Ovary (tissue), 9 donors: ENCODE measurements around the gene TFF1. TPM values are rescaled to one million over a fixed set of nuclear protein-coding genes. Genes with fewer than 3 reads are reported as not detected.

Experiments
- DNase-seq, 5 donors: peaks; one replicate each; pipeline ENCODE4 v3.0.0-alpha.2; 2019 to 2020
- H3K27ac ChIP-seq, 2 donors: fragments of 200-600 bp; one replicate each; pipeline versions ENCODE4 v1.5.1 to v1.8.0; 2019 to 2022
- H3K27me3 ChIP-seq: fragments of 200-600 bp; one replicate; pipeline ENCODE4 v1.8.0; 2022
- H3K36me3 ChIP-seq: fragments of 200-600 bp; sonication (generic); one replicate; pipeline ENCODE4 v1.5.1; 2019
- H3K4me1 ChIP-seq: one replicate; pipeline ENCODE4 v1.8.1; 2013; ENCODE audit warnings: mild to moderate bottlenecking, moderate library complexity; ENCODE audit not compliant: insufficient read depth
- H3K4me3 ChIP-seq: fragments of 200-600 bp; sonication (generic); one replicate; pipeline ENCODE4 v1.5.1; 2017
- H3K9me3 ChIP-seq, 2 donors: fragments of 200-600 bp in 1 of 2; sonication (generic) in 1 of 2; one replicate each; pipeline versions ENCODE4 v1.5.1 to v1.8.1; 2013 to 2019; ENCODE audit warnings: mild to moderate bottlenecking in 1 of 2, moderate library complexity in 1 of 2
- EP300 ChIP-seq: sonication (generic); formaldehyde crosslinking; IDR thresholded peaks from one replicate; pipeline ENCODE4 v1.6.1; 2017; ENCODE audit warnings: antibody characterized with exemption
- POLR2A ChIP-seq: fragments of 450-650 bp; IDR thresholded peaks from one replicate; pipeline ENCODE4 v1.6.1; 2017; ENCODE audit warnings: antibody characterized with exemption, mild to moderate bottlenecking, moderate library complexity
- WGBS, 3 donors: extraction: QIAGEN DNeasy Blood & Tissue Kit in 1 of 3; methylation state at CpG; one replicate each; pipeline versions ENCODE4 v1.1.5 to v1.1.7; 2013 to 2017; 5-methylcytosine and 5-hydroxymethylcytosine counted together
- intact Hi-C, 4 donors: fragments of 100-400 bp; cut with DNase I; formaldehyde crosslinking; loops; one replicate each; pipeline versions ENCODE4 v1.11.0 to v1.15.1; 2022 to 2023
- polyA plus RNA-seq, 2 donors: library from polyadenylated mRNA; stranded (reverse); fragments of 200-250 nt in 1 of 2; fragments of 350-450 nt in 1 of 2; fragmentation: Illumina TruSeq in 1 of 2; extraction: RNeasy Lipid Tissue Mini Kit (QIAGEN cat#74804) in 1 of 2; gene quantifications; one replicate each; pipeline ENCODE4 v1.2.3, GENCODE V29; 2013 to 2014
- total RNA-seq, 7 donors: library from RNA; depleted of rRNA in 2 of 7; stranded (reverse); fragments of >200 nt in 2 of 7; fragmentation: NEBNext Ultra II Directional in 3 of 7; extraction: Animal tissue kit (Norgen Biotek cat#: 25700) in 3 of 7; gene quantifications; one replicate each; pipeline versions ENCODE4 v1.1.0 to v1.2.4, GENCODE V29; 2016 to 2023
- TF ChIP-seq, protein P1 (sequence below), 3 donors: fragments of 450-650 bp in 2 of 3; fragments of 200-600 bp in 1 of 3; IDR thresholded peaks; one replicate each; pipeline versions ENCODE4 v1.5.1 to v1.8.0; 2016 to 2022; ENCODE audit warnings: antibody characterized with exemption in 3 of 3, mild to moderate bottlenecking in 1 of 3
- donor health status: DM: no; HTN: no; CAD: no; lungs with moderate emphysema.
- donor health status: DM: no; HTN: no; CAD: no.
- donor health status: Bipolar disorder and iron deficiency.
- donor health status: DM: yes; HTN: yes; CAD: no.
- donor health status: DM: no; HTN: no; CAD: no.
- donor health status: DM: yes; HTN: yes; CAD: no.

Gene TFF1
- total and polyA plus RNA-seq, 9 donors = 1.4 TPM; not detected in 8

DNA sequence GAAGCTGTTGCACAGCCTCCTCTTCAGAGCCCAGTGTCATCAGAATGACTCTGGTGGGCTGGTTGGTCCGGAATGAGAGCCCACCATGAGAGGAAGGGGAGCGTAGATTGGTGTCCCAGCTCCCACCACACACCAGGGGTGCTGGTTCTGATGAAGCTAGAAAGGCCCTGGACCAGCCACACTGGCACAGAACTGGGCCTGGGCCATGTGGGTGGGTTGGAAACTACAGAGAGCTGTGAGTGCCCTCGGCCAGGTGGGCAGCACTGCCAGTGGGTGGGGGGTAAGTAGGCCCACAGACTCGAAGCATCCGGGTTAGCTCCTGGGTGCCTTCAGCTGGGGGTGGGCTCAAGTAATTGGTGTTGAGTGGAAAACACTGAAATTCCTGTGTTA lies 11.6 kb upstream of the TFF1 start:
- Histone ChIP-seq H3K36me3 (no peaks in the 10 kb centered on the region), H3K4me1 (no peaks in the 10 kb centered on the region), H3K27me3 (no peaks in the 10 kb centered on the region), H3K9me3 (no peaks in the 10 kb centered on the region), H3K27ac (no peak overlapping the region), H3K4me3 (no peak overlapping the region)
- WGBS, 3 donors = 83 to 90% (median 89%) methylated on average over 5 of the region's 5 CpGs
- intact Hi-C loops = no loop called here
- TF ChIP-seq POLR2A = no peak
- TF ChIP-seq, protein P1, sequence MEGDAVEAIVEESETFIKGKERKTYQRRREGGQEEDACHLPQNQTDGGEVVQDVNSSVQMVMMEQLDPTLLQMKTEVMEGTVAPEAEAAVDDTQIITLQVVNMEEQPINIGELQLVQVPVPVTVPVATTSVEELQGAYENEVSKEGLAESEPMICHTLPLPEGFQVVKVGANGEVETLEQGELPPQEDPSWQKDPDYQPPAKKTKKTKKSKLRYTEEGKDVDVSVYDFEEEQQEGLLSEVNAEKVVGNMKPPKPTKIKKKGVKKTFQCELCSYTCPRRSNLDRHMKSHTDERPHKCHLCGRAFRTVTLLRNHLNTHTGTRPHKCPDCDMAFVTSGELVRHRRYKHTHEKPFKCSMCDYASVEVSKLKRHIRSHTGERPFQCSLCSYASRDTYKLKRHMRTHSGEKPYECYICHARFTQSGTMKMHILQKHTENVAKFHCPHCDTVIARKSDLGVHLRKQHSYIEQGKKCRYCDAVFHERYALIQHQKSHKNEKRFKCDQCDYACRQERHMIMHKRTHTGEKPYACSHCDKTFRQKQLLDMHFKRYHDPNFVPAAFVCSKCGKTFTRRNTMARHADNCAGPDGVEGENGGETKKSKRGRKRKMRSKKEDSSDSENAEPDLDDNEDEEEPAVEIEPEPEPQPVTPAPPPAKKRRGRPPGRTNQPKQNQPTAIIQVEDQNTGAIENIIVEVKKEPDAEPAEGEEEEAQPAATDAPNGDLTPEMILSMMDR (IDR thresholded peaks at IDR 0.05) = no peak
- no peak for TF ChIP-seq EP300
- DNase-seq = no peak

DNA sequence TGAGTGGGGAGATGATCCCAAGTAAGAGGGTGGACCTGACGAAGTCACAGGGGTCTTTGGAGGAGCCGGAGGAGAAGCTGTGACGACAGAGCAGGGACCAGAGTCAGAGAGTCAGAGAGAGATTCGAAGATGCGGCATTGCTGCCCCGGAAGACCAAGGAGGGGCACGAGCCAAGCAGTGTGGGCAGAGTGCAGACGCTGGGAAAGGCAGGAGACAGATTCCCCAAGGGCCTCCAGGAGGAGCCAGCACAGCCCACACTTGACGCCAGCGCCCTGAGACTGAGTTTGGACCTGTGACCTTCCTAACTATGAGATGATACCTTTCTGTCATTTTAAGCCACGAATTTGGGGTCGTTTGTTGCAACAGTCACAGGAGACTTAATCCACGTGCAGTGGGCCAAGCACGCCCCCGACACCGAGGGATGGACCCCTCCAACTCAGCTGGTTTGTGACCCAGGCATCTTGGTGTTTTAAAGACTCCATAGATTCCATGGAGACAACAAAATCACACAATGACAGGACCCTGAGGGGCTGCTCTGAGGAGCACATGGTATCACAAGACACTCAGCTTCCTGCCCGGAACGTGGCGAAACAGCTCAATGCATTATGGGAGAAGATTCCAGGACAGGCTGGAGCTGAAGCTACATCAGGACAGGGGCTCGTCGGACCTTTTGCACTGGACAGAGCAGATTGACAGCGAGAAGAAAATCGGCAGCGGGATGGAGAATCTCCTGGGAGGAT lies 11.0 kb upstream of the TFF1 start:
- Histone ChIP-seq H3K4me3 (no peak overlapping the region), H3K36me3 (no peaks in the 10 kb centered on the region), H3K27ac (no peak overlapping the region), H3K9me3 (no peaks in the 10 kb centered on the region), H3K4me1 (no peaks in the 10 kb centered on the region), H3K27me3 (no peaks in the 10 kb centered on the region)
- intact Hi-C loops = no loop called here
- no peak for TF ChIP-seq POLR2A
- no peak for TF ChIP-seq EP300
- TF ChIP-seq, protein P1 (IDR thresholded peaks at IDR 0.05) = no peak
- WGBS, 3 donors = 72 to 79% (median 73%) methylated on average over 24 of the region's 24 CpGs
- DNase-seq = no peak

DNA sequence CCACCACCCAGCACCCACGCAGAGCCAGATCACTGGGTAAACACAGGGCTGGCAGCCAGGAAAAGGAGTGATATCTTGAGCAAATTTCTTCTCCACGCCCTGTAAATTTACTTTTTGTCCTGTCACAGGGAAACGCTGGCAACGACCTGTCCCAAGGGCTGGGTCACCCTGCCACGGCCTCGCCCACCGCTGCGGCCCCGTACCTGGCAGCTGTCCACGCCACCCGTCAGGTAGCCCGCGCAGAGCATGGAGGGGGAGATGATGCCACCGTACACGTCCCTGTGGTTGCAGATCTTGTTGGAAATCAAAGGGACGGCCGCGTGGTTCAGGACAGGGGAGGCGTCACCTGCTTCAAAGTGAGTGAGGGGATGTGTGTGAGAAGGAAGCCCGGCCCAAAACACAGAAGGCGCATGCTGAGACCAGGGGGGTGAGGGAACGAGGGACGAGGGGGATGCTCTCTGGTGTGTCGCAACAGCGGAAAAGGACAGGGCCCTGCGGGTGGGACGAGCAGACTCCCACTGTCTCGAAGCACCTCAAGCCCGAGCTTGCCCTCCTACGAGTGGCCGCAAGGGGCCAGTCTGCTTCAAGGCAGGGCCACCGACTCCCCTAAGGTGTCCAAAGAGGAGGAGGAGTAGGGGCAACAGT lies 10.1 kb upstream of the TFF1 start:
- Histone ChIP-seq H3K9me3 (no peaks in the 10 kb centered on the region), H3K4me1 (no peaks in the 10 kb centered on the region), H3K27me3 (no peaks in the 10 kb centered on the region), H3K36me3 (no peaks in the 10 kb centered on the region), H3K27ac (no peak overlapping the region), H3K4me3 (no peak overlapping the region)
- intact Hi-C loops = no loop called here
- WGBS, 3 donors = 66 to 70% (median 67%) methylated on average over 32 of the region's 32 CpGs
- TF ChIP-seq POLR2A (no peak), EP300 (no peak)
- TF ChIP-seq, protein P1 (IDR thresholded peaks at IDR 0.05) = no peak
- DNase-seq = no peak

DNA sequence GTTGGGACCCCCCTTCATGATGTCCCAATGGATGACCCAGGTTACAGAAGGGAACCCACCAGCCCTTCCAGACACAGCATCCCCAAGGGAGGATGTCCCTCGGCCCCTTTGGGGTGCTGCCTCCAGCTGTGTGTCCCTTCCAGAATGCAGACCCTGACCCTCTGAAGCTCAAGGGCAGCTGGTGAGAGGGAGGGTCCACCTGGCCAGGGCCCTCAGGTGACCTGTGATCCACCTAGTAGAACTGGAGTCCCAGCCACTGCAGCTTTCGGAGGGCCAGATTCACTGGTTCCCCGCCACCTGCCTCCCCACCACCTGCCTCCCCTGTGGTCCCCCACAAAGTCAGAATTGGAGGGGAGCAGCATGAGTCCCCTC lies 9.6 kb upstream of the TFF1 start:
- TF ChIP-seq EP300 (no peak), POLR2A (no peak)
- TF ChIP-seq, protein P1 (IDR thresholded peaks at IDR 0.05) = no peak
- 57 to 79% (median 74%) methylated on average over 3 of the region's 3 CpGs for WGBS, 3 donors
- intact Hi-C loops = no loop called here
- Histone ChIP-seq H3K36me3 (no peaks in the 10 kb centered on the region), H3K4me3 (no peak overlapping the region), H3K27ac (no peak overlapping the region), H3K27me3 (no peaks in the 10 kb centered on the region), H3K4me1 (no peaks in the 10 kb centered on the region), H3K9me3 (no peaks in the 10 kb centered on the region)
- DNase-seq = no peak
